Measurements from ENCODE around the gene HLX. TPM values are rescaled to one million over a fixed set of nuclear protein-coding genes. Genes with fewer than 3 reads are reported as not detected.

HLX gene
- total RNA-seq, 1 donor from 2014 or later = 2.3 TPM

- Mint-ChIP-seq H3K27ac (no peak overlapping the region), H3K4me1 (ENCODE audit: unreplicated experiment) (no peaks in the 10 kb centered on the region), H3K4me3 (no peak overlapping the region), H3K27me3 (peaks cover 55% of the 10 kb centered on the region), H3K9me3 (no peaks in the 10 kb centered on the region), H3K36me3 (no peaks in the 10 kb centered on the region)
- TF ChIP-seq, protein P1, sequence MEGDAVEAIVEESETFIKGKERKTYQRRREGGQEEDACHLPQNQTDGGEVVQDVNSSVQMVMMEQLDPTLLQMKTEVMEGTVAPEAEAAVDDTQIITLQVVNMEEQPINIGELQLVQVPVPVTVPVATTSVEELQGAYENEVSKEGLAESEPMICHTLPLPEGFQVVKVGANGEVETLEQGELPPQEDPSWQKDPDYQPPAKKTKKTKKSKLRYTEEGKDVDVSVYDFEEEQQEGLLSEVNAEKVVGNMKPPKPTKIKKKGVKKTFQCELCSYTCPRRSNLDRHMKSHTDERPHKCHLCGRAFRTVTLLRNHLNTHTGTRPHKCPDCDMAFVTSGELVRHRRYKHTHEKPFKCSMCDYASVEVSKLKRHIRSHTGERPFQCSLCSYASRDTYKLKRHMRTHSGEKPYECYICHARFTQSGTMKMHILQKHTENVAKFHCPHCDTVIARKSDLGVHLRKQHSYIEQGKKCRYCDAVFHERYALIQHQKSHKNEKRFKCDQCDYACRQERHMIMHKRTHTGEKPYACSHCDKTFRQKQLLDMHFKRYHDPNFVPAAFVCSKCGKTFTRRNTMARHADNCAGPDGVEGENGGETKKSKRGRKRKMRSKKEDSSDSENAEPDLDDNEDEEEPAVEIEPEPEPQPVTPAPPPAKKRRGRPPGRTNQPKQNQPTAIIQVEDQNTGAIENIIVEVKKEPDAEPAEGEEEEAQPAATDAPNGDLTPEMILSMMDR (conservative IDR thresholded peaks at IDR 0.05) = no peak
- no peak for DNase-seq (ENCODE audit: extremely low spot score, unreplicated experiment)
These were observed 46.9 kb downstream of the HLX start for GRCh38 chr1:220926146-220926545.

DNA sequence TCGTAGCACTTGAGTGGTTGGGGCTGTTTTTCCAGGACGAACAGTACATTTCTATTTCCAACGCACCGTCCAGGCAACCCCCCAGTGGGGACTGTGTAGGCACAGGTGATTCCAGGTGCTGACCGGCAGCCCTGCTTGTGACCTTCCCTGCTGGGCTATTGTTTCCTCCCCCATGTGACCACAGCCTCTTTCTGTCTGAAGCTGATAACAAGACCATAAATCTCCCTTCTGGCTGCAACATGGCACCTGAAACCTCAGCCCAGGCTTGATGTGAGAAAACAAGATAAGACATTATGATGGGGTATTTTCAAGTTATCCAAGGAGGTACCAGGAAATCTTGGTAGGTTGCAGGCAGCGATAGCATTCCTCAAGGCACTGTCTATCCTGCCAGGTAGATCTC lies 48.2 kb downstream of the HLX start:
- no peak overlapping the region for H3K27ac Mint-ChIP-seq
- DNase-seq (ENCODE audit: extremely low spot score, unreplicated experiment) = no peak

DNA sequence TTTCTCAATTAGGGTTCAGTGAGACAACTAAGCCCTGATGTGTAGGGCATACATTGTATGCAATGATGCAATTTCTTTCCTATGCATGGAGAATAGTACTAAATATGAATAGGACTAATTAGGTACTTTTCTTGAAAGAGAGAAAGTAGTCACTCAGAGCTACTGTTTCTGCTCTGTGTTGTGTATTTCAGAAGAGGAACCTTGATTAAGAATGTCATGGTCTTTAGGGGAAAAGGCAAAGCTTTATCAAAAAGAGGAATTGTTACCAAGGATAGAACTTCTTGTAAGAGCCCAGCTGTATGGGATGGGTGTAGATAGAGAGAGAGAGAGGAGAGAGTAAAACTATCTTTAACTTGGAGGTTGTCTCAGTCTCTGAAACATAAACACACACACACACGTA lies 49.1 kb downstream of the HLX start:
- Mint-ChIP-seq H3K4me1 (ENCODE audit: unreplicated experiment) (no peaks in the 10 kb centered on the region), H3K9me3 (no peaks in the 10 kb centered on the region), H3K27me3 (peaks cover 42% of the 10 kb centered on the region), H3K36me3 (no peaks in the 10 kb centered on the region), H3K27ac (no peak overlapping the region), H3K4me3 (no peak overlapping the region)
- TF ChIP-seq, protein P1 (conservative IDR thresholded peaks at IDR 0.05) = no peak
- no peak for DNase-seq (ENCODE audit: extremely low spot score, unreplicated experiment)

More for the DNA sequence above, 48.2 kb downstream of the HLX start:
- TF ChIP-seq, protein P1 (conservative IDR thresholded peaks at IDR 0.05) = no peak
- Mint-ChIP-seq H3K27me3 (peaks cover 42% of the 10 kb centered on the region), H3K36me3 (no peaks in the 10 kb centered on the region), H3K9me3 (no peaks in the 10 kb centered on the region), H3K4me1 (ENCODE audit: unreplicated experiment) (no peaks in the 10 kb centered on the region), H3K4me3 (no peak overlapping the region)

DNA sequence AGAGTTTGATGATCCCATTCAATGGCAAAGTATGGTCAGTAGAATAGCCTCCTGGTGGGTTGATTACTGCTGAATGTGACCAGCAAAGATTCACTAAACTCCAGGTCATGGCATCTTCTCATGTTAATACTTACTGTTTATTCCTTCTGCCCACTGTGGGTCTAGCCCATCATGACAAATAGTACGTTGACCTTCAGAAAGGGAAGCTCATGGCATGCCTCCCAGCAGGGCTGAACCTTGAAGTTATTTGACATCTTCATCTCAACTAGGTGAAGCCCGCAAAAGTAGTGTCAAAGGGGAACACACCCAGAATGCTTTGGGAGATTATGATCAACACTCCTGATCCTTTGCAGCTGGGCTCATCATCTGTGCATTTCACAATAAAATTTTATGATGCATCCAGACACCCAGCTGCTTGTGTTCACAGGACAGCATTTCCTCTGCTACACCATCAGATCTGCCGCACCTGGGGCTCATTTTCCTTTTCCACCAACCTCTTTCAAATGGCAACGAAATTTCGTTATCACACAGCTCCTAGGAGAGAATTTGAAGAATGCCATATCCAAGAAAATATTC lies 49.6 kb downstream of the HLX start:
- Mint-ChIP-seq H3K27ac (no peak overlapping the region), H3K9me3 (no peaks in the 10 kb centered on the region), H3K4me3 (no peak overlapping the region), H3K4me1 (ENCODE audit: unreplicated experiment) (no peaks in the 10 kb centered on the region), H3K27me3 (peaks cover 39% of the 10 kb centered on the region), H3K36me3 (no peaks in the 10 kb centered on the region)
- no peak for DNase-seq (ENCODE audit: extremely low spot score, unreplicated experiment)
- TF ChIP-seq, protein P1 (conservative IDR thresholded peaks at IDR 0.05) = no peak

DNA sequence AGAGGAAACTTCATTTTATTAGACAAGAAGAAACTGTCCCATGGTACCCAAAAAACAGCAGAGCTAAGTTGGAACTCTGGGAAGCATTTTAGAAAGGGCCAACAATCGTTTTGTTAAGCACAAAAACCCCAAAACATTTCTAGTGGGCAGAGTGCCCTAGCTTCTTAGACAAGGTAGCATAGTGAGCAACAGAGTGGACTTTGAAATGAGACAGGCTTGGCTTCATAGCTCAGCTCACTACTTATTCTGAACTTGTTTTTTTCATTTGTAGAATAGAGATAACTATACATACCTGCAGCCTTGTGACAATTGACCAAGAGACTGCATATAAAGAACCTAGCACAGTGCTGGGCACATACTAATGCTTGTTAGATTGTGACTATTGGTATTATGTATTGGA lies 50.1 kb downstream of the HLX start:
- Mint-ChIP-seq H3K36me3 (no peaks in the 10 kb centered on the region), H3K9me3 (no peaks in the 10 kb centered on the region), H3K4me3 (no peak overlapping the region), H3K4me1 (ENCODE audit: unreplicated experiment) (no peaks in the 10 kb centered on the region), H3K27me3 (peaks cover 36% of the 10 kb centered on the region), H3K27ac (no peak overlapping the region)
- no peak for DNase-seq (ENCODE audit: extremely low spot score, unreplicated experiment)
- TF ChIP-seq, protein P1 (conservative IDR thresholded peaks at IDR 0.05) = no peak

Other genes with a start within 250 kb of the HLX start
- gene C1orf115, start 189.1 kb upstream of the HLX start, total RNA-seq (ENCODE audit: low replicate concordance) = 7.5 and 19.0 TPM in 2 replicates
- 14.3 and 14.4 TPM in 2 replicates for gene MTARC2, start 131.1 kb upstream of the HLX start, total RNA-seq (ENCODE audit: low replicate concordance)
- 11.3 and 18.0 TPM in 2 replicates for gene MTARC1, start 92.5 kb upstream of the HLX start, total RNA-seq (ENCODE audit: low replicate concordance)